Esophagus squamous epithelium (tissue), 4 donors: ENCODE results near the gene OPALIN.

Experiments used
- POLR2A ChIP-seq, 4 donors: fragments of 450-650 bp; IDR thresholded peaks; one replicate each; pipeline ENCODE4 v1.6.1; 2017; ENCODE audit warnings: antibody characterized with exemption in 4 of 4, mild to moderate bottlenecking in 4 of 4, moderate library complexity in 3 of 4
- TF ChIP-seq, protein P1 (sequence below), 6 experiments: fragments of 450-650 bp in 4 of 6; fragments of 200-600 bp in 2 of 6; sonication (generic) in 2 of 6; IDR thresholded peaks; one replicate each; pipeline ENCODE4 v1.5.1; 2016 to 2019; ENCODE audit warnings: antibody characterized with exemption in 6 of 6, mild to moderate bottlenecking in 4 of 6, moderate library complexity in 4 of 6

DNA sequence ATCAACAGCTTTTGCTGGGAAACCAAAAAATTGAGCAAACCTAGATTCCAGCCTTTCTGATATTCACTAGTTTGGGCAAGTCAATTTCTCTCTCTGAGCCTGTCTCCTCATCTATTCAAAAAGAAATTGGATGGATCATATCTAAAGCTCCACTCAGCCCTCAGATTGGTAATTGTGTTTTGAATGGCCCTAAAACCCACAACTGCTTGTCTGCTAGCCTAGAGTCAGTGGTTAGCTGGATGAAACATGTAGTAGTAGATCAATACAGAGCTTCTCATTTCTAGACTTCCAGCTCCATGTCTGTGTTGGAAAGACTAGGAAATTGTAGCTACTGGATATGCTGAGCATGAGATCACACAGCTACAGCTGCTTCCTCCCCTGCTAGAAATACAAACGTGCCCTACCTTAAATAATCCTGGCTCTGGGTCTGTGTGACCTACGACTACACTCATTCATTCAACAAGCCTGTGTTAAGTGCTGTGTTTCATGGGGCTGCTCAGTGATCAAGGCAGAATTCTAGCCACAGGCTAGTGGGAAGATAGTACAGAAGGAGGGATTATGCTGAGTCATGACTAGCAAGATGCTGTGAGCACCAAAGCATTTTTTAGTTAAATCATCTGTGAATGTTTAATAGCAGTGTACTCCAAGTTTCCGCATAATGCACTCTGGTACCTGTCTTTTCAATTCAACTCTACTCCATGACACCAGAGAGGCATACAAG, 38.9 kb downstream of the OPALIN start:
- TF ChIP-seq, protein P1, sequence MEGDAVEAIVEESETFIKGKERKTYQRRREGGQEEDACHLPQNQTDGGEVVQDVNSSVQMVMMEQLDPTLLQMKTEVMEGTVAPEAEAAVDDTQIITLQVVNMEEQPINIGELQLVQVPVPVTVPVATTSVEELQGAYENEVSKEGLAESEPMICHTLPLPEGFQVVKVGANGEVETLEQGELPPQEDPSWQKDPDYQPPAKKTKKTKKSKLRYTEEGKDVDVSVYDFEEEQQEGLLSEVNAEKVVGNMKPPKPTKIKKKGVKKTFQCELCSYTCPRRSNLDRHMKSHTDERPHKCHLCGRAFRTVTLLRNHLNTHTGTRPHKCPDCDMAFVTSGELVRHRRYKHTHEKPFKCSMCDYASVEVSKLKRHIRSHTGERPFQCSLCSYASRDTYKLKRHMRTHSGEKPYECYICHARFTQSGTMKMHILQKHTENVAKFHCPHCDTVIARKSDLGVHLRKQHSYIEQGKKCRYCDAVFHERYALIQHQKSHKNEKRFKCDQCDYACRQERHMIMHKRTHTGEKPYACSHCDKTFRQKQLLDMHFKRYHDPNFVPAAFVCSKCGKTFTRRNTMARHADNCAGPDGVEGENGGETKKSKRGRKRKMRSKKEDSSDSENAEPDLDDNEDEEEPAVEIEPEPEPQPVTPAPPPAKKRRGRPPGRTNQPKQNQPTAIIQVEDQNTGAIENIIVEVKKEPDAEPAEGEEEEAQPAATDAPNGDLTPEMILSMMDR (IDR thresholded peaks at IDR 0.05) = no peak
- TF ChIP-seq POLR2A (IDR thresholded peaks at IDR 0.05) = no peak
